Central memory CD4-positive, alpha-beta T cell (primary cell): Measurements from ENCODE around the gene ZNF101.
A peak's percentile ranks its signal among the peaks of the same experiment; 100 is the strongest.

Source experiments
- DNase-seq: peaks from one replicate; pipeline ENCODE4 v3.0.0; 2022
- total RNA-seq, 3 experiments: gene quantifications; one replicate each; lab custom pipeline; 2026; lab: John Stamatoyannopoulos, UW

Gene ZNF101
- total RNA-seq, result 49.2 to 316 (median 150) reads per million in 3 experiments

DNA sequence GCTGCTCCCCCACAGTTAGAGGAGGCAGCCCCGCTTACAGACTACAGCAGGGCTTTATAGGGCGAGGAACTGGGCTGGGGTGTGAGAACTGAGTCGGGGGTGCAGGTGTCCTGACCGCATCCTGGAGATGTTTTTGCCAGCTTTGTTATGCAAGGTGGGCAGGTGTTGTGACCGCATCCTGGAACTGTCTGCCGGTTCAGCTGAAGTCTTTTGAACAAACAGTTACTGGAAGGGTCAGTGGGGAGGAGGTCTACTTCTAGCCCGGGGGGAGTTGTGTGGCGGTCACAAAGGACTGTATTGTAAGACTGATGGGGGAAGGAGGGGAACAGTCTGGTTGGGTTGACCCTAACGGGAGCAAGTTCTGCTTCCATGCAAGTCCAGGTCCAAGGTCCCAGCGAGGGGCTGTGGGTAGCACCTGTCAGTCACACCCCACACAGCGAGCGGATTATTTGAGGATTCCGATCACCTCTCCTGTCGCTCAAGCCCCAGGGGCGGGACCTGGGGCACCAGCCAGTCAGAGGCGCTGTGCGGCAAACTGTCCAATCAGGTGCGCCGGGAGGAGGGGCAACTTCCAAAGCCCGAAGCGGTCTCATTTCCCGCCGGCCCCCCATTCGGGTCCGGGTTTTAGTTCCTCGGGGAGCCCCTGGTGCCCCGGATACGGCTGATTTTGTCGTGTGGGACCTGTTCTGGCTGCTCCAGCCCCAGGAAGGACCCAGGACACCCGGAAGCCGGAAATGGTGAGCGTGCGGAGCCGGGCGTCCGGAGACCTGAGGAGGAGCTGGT, at the start of gene ZNF101:
TSS of gene ZNF101 (plus strand) at position 610 of the 783 bp plus-strand sequence. CDS start at position 735, 125 bp downstream.
- DNase-seq, result peak; percentile 95

DNA sequence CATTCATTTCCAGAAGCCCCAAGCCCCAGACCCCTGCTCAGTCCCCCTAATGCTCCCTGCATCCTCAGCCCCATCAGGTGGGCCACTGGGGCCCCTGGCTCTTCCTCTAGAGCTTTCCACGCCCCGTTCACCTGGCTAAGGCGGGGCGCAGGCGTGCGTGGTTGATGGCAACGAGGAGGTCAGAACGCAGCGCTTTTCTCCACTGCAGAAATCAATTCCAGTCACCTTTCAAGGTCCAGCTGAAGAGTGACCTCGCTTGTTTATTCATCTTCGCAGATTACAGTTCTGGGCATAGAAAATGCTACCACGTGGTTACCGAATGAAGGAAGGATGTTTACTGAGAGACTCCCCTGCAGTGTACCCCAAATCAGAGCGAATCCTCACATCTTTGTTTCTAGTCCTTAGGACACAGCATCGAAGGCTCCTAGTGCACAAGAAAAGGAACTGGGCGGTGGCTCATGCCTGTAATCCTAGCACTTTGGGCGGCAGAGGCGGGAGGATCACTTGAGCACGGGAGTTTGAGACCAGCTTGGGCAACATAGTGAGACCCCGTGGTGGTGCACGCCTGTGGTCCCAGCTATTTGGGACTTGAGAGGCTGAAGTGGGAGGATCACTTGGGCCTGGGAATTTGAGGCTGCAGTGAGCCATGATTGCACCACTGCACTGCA, 49.3 kb upstream of the ZNF101 start:
- DNase-seq, result no peak

DNA sequence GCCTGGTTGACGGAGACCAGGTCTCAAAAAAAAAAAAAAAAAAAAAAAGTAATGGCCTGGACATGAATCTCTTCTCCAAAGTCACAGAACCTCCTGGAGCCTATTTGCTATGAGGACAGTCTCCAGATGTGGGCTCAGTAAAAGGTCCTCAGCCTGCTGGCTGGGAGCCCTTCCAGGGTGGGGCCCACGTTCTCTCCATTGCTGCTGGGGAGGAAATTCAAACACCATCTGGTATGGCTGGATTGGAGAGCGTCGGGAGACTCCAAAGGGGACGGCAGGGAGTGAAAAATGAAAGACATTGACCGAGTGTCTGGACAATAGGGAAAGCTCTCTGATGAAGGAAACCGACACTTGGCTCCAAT, 48.8 kb upstream of the ZNF101 start:
- no peak for DNase-seq

DNA sequence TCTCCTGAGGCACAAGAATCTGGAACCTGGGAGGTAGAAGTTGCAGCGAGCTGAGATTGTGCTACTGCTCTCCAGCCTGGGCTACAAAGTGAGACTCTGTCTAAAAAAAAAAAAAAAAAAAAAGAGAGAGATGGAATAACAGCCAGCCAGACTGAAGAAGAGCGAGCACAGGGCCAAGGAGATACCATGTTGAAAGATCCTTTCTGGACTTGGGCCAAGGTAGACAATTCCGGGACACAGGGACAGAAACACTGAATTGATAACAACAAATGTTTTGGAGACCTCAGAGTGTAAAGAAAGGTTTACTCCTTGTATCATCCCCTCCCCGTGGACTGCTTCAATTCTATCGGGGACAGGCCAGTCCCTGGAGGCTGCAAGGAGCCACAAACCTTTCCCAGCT, 45.3 kb upstream of the ZNF101 start:
- no peak for DNase-seq

DNA sequence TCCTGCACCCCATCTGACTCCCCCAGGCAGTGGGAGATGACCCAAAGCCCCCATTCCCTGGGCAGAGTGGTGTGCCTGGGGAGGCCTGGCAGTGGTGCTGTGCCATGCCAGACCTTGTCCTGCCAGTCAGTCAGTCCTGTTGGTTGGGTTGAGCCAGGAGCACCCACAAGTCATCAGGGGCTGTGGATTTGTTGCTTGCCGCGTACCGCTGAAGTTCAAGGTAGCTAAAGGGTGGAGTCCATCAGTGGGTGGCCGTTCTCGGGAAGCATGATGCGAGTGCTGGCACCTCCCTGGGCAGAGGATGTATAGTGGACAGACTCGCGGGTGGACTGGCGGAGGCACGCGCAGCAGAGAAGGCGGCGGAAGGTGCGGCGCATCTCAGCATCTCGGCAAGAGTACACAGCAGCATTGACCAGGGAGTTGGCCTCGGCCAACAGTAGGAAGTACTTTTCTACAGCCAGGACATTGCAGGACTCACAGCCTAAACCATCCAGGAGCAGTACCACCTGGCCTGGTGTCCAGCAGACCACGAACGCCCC, 44.5 kb upstream of the ZNF101 start:
- DNase-seq, result no peak

DNA sequence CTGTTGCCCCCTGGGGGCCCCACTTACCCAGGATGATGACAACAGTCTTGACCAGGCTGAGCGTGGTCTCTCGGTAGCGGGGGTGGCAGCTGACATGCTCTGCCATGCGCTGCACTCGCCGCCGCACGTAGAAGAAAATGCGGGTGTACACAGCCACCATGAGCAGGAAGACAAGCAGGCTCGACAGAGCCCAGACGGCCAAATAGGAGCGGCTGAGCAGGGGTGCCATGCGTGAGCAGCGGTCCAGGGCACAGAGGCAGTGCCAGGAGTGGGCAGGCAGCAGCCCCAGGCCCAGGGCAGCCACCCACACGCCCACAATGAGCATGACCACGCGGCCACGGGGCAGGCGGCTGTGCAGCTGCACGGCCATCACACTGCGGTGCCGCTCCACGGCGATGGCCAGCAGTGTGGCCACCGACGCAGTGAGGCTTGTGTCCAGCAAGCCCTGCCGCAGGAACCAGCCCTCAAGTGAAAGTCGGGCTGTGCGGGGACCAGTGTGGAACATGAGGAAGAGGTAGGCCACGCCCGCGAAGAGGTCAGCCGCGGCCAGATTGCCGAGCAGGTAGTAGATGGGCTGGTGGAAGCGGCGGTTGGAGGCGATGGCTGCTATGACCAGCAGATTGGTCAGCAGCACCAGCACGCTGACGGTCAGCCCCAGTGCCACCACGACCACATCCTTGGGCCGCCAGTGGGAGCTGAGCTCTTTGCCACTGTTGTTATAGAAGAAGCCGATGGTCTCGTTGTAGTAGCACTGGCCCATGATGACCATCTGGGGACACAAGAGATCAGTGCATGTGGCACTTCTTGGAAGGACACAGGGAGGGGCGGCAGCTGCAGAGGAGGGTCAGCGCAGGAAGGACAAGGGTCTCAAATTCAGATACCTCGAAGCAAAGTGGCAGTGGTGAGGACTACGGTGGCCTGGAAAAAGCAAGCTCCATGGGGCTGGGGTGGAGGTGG, 41.8 kb upstream of the ZNF101 start:
- no peak for DNase-seq

DNA sequence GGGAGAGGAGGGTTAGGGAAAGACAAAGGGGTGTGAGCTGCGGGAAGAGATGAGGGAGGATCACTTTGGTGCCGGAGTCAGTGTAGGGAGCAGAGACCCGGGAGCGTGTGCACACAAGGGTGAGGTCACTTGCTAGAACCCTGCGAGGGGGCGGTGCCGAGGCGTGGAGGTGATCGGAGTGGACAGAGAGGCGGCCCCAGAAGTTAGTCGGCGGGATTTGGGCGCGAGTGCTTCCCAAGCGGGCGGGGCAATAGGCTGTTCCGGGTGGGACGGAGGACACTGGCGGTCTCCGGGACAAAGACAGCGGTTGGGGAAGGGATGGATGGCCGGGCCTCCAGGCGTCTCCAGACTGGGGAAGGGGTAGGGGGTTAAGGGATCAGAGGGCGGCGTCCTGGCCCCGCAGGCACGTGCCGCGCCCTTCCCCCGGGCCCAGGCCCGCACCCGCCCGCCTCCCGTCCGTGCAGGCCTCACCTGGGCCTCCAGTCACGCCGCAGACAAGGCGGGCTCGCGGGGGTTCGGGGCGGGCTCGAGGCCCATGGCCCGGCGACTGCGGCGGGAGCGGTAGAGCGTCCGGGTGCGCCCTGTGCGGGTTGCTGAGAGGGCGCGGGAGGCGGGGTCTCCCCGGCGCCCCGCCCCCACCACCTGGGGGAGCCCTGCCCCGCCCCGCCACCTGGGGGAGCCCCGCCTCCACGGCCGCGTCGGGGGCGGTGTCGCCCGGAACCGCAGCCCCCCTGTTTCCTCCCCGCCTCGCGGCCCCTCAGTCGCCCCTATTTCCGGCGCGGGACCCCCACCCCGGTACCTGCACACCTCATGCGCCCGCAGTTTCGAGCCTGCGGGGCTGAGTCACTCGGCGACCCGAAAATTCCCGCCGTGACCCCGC, 40.8 kb upstream of the ZNF101 start, which contains the start of gene LPAR2:
TSS of gene LPAR2 (minus strand) at position 600 of the 880 bp plus-strand sequence. CDS start 945 bp downstream, outside the sequence.
- DNase-seq, result peak; percentile 80

DNA sequence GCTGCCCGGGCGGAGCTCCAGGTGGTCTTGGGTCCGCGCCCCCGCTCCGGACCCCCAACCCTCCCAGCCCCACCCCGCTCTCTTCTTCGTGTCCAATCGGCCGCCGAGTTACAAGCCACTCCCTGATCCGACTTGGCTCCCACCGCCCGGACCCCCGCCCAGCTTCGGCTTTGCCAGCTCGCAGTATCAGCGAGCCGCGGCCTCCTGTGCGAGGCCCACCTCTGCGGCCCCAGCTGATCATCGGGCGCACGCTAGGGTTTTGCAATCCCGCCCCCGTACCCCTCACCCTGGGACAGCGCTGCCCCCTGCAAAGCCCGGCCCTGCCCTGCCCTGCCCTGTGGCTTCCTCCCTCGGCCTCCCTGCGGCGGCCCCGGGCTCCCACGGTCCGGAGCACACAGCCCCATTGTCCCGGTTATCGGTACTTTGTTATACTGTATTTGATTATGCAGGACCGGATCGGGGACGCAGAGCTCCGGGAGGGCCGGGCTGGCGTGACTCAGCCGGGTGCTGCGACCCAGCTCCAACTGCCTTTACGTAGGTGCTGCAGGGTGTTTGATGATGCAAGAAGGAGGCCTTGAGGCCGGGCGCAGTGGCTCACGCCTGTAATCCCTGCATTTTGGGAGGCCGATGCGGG, 40.0 kb upstream of the ZNF101 start:
- DNase-seq, result no peak

DNA sequence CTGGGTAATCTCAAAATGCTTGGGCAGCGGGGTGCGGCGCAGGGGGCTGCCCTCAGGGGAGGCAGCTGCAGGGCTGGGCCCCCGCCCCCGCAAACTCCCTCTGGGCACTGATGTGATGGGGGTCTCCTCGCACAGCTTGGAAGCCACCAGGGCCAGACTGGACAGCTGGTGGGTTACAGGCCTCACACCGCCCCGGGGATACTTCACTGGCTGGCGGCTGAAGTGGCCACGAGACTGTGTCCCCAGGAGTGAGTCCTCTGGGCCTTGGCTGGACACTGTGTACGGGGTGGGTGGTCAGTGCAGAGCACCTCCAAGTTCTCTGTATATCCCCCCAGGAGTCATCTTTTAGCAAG, 38.6 kb upstream of the ZNF101 start:
- no peak for DNase-seq

DNA sequence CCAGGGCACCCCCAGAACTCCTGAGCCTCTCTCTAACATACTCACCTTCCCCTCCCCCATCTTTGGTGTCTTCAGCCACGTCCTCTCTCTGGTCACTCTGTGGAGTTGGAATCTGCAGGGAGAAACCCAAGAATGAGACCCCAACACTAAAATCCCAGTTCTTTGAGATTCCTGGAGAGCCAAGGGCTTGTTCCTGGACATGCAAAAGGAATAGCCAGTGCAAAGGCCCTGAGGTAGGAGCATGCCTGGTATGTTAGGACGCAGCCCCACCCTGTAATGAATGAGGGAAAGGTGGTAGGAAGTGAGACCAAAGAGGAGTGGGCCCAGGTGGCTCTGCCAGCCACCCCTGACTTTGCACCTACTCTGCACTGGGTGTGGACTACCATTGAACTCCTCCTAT, 38.2 kb upstream of the ZNF101 start:
- DNase-seq, result no peak

DNA sequence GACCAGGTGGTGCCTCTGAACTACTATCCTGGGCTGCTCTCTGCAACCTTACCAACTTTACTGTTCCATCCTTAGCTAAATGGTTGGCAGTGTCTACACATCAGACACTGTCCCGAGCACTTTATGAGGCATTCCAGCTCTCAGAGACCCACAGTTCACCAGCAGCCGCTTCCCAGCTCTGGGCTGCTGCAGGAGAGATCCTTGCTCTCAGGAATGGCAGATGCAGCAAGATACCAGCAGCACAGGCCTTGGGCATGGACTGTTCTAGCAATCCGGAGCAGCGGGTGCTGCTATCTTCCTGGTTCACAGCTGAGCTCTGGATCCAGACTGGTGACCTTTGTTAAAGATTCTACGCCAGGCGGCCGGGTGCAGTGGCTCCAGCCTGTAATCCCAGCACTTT, 37.3 kb upstream of the ZNF101 start:
- DNase-seq, result no peak

DNA sequence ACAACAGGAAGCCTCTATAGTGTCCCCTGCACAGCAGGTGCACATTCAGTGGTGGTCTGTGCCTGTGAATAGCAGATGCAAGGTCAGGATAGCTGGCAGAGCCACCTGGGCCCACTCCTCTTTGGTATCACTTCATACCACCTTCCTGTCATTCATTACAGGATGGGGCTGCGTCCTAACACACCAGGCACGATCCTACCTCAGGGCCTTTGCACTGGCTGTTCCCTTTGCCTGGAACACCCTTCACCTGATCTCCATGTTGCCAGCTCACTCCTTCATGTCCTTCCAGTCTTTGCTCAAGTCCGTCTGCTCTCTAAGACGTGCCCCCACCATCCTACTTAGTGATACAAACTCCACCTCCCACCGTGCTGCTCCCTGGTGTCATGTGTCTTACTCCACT, 36.0 kb upstream of the ZNF101 start:
- no peak for DNase-seq

DNA sequence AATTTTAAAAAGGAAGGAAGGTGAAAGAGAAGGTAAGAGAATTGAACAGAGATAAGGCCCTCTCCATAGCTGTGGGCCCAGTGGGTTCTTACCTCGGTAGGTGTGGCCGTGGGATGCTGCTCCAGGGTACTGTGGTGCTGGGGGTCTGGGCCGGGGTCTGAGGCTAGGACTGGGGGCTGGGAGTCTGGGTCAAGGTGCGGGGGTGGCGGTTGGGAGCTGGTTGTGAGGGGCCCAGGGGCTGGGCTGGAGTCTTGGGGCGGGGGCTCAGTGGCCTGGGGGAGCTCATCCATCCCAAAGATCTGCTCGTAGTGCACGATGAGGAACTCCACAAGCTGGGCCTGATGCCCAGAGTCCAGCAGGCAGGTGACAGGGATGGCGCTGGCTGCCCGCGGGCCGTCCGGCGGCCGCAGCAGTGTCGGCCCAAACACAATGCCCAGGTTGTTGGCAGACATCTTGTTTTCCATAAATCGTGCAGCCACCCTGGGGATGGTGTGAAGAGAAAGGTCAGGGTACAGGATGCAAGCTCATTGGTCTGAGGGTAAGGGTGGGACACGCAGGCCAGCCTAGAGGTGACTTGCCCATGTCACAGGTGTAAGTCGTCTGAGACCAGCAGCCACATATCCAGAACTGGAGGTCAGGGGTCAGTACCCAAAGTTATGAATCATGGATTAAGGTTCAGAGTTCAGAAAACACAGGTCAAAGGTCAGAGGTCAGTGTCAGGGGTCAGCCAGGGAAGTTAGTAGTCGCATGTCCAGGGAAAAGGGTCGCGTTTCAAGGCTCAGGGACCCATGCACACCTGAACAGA, 34.7 kb upstream of the ZNF101 start:
- DNase-seq, result no peak

DNA sequence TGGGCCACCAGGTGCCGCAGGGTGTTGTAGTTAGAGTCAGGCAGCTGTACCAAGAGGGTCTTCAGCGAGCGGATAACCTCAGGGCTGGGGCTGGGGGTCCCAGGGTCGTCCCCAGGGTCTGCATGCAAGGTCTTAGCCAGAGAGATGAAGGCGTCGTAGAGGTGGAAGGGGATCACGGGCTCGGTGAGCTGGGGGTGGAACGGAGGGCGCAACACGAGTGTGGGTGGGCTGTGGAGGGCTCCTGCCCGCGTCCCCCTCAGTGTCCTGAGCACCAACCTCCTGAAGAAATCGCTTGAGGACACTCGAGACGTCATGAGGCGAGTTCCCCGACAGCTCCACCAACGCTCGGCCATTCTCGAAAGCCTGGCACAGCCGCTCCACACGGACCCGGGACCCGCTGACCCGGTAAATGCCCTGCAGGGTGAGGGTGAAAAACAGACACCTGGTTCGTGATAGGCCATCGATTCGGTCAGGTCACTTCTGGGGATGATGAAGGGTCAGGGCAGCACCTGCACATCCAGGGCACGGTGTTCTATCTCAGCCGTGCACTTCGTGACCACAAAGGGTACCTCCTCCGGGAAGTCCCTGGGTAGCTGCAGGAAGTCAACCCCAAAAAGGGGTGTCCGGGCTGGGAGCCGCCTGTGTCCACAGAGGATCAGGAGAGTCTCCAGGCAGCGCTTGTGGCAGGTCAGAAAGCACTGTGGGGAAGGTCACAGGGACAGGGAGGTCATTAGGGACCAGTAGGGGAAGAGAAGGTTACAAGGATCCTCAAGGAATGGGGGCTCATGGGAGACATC, 33.9 kb upstream of the ZNF101 start:
- no peak for DNase-seq

DNA sequence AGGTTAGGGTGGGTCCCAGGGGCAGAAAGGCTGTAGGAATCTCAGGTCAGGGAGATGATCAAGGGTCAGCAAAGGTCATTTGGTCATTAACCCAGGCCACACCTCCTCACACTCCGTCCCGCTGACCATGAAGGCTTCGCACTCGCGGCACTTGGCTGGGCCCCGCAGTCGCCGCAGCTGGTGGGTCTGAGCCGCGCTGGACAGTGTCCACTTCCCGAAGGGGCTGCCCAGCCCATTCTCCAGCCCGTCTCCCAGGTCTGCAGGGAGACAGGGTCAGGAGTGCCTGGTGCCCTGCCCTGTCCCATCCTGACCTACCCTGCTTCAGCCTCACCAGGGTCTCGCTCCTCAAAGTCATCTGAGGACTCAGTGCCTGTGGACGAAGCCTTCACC, 33.3 kb upstream of the ZNF101 start:
- no peak for DNase-seq

DNA sequence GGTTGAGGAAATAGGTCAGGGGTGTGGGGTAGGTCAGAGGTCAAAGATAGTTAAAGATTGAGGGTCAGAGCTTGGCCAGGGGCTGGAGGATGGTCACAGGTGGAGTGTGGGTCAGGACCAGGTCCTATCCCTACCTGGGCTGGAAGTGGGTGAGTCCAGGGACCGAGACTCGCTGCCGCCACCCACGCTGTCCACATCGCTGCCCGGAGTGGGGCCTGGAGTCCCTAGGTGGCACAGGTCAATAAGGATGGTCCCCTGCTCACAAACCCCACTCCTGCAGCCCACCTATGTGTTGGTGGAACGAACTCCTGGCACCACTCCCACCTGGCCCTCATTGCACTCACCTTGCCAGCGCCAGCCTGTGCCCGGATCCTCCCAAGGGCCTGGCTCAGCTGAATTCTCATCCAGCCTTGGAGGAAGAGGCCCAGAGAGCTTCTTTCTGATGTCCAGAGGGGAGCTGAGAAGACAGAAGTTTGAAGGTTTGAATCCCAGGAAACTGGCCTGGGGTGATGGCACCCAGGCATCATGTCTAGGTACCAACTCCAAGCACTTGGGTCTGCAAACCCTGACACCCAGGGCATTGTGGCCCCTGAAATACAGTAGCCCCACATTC, 32.0 kb upstream of the ZNF101 start:
- DNase-seq, result no peak

DNA sequence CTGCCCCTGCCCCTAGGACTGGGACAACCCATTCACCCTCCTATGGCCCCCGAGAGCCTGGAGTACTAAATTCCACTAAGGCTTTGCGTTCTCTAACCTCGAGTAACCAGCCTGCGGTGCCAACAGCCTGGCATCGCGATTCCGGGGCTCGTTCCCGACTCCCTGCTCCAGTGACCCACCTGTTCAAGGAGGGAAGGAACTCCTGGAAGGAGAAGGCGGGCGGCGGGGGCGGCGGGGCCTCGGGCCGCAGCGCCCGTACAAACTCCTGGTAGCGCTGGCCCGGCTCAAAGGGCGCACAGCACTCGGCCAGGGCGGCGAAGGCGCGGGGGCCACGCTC, 31.5 kb upstream of the ZNF101 start:
- no peak for DNase-seq

DNA sequence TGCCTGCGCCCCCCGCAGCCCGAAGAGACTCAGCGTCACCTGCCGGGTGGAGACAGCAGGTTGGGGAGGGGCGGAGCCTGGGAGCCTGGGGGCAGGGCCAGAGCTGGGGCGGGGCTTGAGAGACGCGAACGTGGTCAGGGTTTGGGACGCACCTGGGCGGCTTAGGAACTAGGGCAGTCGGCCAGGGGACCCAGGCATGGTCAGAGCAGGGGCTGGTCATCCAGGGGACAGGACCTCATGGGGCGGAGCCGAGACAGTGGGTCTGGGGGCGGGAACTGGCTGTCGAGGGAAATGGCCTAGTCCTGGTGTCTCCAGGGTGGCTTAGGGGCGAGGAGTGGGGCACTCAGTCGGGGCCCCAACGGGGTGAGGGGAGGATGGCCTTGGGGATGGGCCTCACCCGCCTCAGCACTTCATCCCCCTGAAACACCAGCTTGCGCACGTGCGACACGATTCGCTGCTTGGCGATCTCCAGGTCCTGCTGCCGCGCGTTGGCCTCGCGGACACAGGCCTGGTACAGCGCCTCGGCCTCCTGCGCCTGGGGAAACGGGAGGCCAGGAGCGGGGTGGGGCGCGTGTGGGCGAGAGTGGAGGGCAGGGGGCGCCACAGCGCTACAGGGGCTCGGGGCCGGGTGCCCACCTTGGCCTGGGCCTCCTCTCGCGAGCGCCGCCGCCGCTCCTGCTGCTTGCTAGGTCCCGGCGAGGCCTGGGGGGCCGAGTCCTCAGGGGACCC, 31.0 kb upstream of the ZNF101 start:
- DNase-seq, result no peak
